Ascending aorta (tissue), 2 donors: ENCODE data around the gene LRIT2. TPM values are rescaled to one million over a fixed set of nuclear protein-coding genes. Genes with fewer than 3 reads are reported as not detected.

Experiments used
- DNase-seq, 2 donors: peaks; one replicate each; pipeline ENCODE4 v3.0.0-alpha.2; 2019; ENCODE audit warnings: low spot score in 2 of 2
- H3K27ac ChIP-seq, 2 donors: fragments of 200-600 bp; sonication (generic); one replicate each; pipeline ENCODE4 v1.5.1; 2016 to 2017; ENCODE audit warnings: mild to moderate bottlenecking in 1 of 2
- H3K27me3 ChIP-seq: fragments of 200-600 bp; sonication (generic); one replicate; pipeline ENCODE4 v1.5.1; 2017
- H3K36me3 ChIP-seq, 2 donors: fragments of 200-600 bp; sonication (generic); one replicate each; pipeline ENCODE4 v1.5.1; 2016
- H3K4me1 ChIP-seq, 2 donors: fragments of 200-600 bp; sonication (generic); one replicate each; pipeline ENCODE4 v1.5.1; 2016 to 2017; ENCODE audit warnings: mild to moderate bottlenecking in 1 of 2
- H3K4me3 ChIP-seq, 2 donors: fragments of 200-600 bp; sonication (generic); one replicate each; pipeline ENCODE4 v1.5.1; 2016 to 2017; ENCODE audit warnings: mild to moderate bottlenecking in 1 of 2
- H3K9me3 ChIP-seq, 2 donors: fragments of 200-600 bp; sonication (generic); one replicate each; pipeline ENCODE4 v1.5.1; 2016
- CTCF ChIP-seq, 3 experiments: fragments of 200-600 bp in 2 of 3; fragments of 450-650 bp in 1 of 3; sonication (generic) in 2 of 3; IDR thresholded peaks; one replicate each; pipeline ENCODE4 v1.5.1; 2016 to 2019; ENCODE audit warnings: antibody characterized with exemption in 3 of 3, mild to moderate bottlenecking in 1 of 3, moderate library complexity in 1 of 3
- intact Hi-C: fragments of 100-400 bp; cut with DNase I; formaldehyde crosslinking; loops from one replicate; pipeline ENCODE4 v1.15.1; 2023
- total RNA-seq: library from RNA; depleted of rRNA; stranded (reverse); fragments of >200 nt; gene quantifications from one replicate; pipeline ENCODE4 v1.1.0, GENCODE V29; 2016

The LRIT2 gene
- total RNA-seq, 1 donor from 2014 or later: not detected

- Histone ChIP-seq H3K9me3 (no peaks in the 10 kb centered on the region), H3K27me3 (no peaks in the 10 kb centered on the region), H3K27ac (no peak overlapping the region), H3K4me1 (no peaks in the 10 kb centered on the region), H3K36me3 (no peaks in the 10 kb centered on the region), H3K4me3 (no peak overlapping the region)
- TF ChIP-seq CTCF (IDR thresholded peaks at IDR 0.05): no peak
- intact Hi-C loops: no loop called here
- no peak for DNase-seq
Measured at GRCh38 chr10:84198206-84198915, 27.0 kb downstream of the LRIT2 start.

DNA sequence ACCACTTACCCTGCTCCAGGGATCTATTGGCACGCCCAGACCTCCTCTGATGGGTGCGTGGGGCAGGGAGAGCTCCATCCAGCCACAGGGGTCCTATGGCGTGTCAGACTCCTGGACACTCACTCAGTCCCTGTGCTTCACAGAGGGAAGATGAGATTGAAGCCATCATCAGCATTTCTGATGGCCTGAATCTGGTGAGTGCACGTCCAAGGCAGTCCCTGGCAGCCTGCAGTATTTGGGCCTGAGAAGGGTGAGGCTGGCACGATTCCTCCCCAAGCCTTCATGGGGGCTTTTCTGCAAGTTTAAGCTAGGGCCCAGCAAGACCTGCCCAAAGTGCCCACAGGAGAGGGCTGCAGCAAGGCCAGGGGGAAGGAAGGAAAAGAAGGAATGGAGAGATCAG, 27.7 kb downstream of the LRIT2 start:
- no peaks in the 10 kb centered on the region for H3K4me1 ChIP-seq

GRCh38 chr10:84196941-84197340, 28.4 kb downstream of the LRIT2 start:
- Histone ChIP-seq H3K4me1 (no peaks in the 10 kb centered on the region), H3K27ac (no peak overlapping the region), H3K9me3 (no peaks in the 10 kb centered on the region), H3K4me3 (no peak overlapping the region), H3K27me3 (no peaks in the 10 kb centered on the region), H3K36me3 (no peaks in the 10 kb centered on the region)
- DNase-seq: no peak
- intact Hi-C loops: no loop called here
- TF ChIP-seq CTCF (IDR thresholded peaks at IDR 0.05): no peak

More for the DNA sequence above, 27.7 kb downstream of the LRIT2 start:
- TF ChIP-seq CTCF (IDR thresholded peaks at IDR 0.05): no peak
- H3K4me3 ChIP-seq: no peak overlapping the region
- H3K36me3 ChIP-seq: no peaks in the 10 kb centered on the region
- DNase-seq: no peak
- intact Hi-C loops: no loop called here
- no peaks in the 10 kb centered on the region for H3K9me3 ChIP-seq
- H3K27me3 ChIP-seq: no peaks in the 10 kb centered on the region
- no peak overlapping the region for H3K27ac ChIP-seq

DNA sequence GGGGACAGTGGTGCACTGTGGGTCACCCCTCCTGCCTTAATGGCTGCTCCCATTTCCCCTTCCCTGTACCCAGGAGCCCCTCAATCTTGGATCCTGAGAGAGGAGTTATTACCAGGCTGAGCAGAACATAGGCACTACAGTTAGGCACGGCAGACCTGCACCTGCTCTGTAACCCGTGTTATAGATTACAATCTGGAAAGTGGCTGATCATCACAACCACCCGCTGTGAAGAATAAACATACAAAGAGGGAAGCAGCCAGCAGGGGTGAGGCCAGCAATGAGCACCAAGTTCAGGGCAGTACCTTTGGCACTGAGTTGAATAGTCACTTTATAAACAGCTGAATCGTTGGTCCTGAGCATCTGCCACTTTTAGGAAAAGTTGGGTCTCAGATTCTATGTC, 29.3 kb downstream of the LRIT2 start:
- Histone ChIP-seq H3K36me3 (no peaks in the 10 kb centered on the region), H3K27me3 (no peaks in the 10 kb centered on the region), H3K9me3 (no peaks in the 10 kb centered on the region), H3K4me1 (no peaks in the 10 kb centered on the region), H3K4me3 (no peak overlapping the region), H3K27ac (no peak overlapping the region)
- intact Hi-C loops: no loop called here
- no peak for DNase-seq
- no peak for TF ChIP-seq CTCF (IDR thresholded peaks at IDR 0.05)

GRCh38 chr10:84195044-84195830, 30.1 kb downstream of the LRIT2 start:
- Histone ChIP-seq H3K27me3 (no peaks in the 10 kb centered on the region), H3K9me3 (no peaks in the 10 kb centered on the region), H3K4me3 (peak overlapping the region in 1 of 2 donors; percentile 61), H3K4me1 (no peaks in the 10 kb centered on the region), H3K36me3 (no peaks in the 10 kb centered on the region), H3K27ac (no peak overlapping the region)
- intact Hi-C loops: no loop called here
- DNase-seq: no peak
- no peak for TF ChIP-seq CTCF (IDR thresholded peaks at IDR 0.05)
